A673 (cell line): Measurements from ENCODE around the gene RFC1. TPM values are rescaled to one million over a fixed set of nuclear protein-coding genes. Genes with fewer than 3 reads are reported as not detected.

ENCODE experiments used
- BruUV-seq: library from RNA; stranded (reverse); fragments of 400-500 nt; replicated peaks from 2 replicates; lab custom pipeline; 2021; lab: Mats Ljungman, UMichigan
- CTCF ChIA-PET: fragments of 300-600 bp; sonication (Branson Sonifier 250); formaldehyde crosslinking; loops from one replicate; lab custom pipeline; 2022; ENCODE audit warnings: antibody characterized with exemption; lab: Charles Lee
- POLR2A ChIA-PET: fragments of 300-600 bp; sonication (Branson Sonifier 250); formaldehyde crosslinking; loops from one replicate; lab custom pipeline; 2022; ENCODE audit warnings: antibody characterized with exemption; ENCODE audit not compliant: low non-redundant PET; lab: Charles Lee
- DNase-seq: peaks from one replicate; pipeline ENCODE4 v3.0.0-alpha.2; 2015; ENCODE audit warnings: low spot score
- H3K27ac ChIP-seq: fragments of 200-600 bp; sonication (generic); 2 replicates; pipeline ENCODE4 v1.5.1; 2016; ENCODE audit warnings: mixed run types, low read depth, mild to moderate bottlenecking, mixed read lengths, antibody characterized with exemption, low read length; ENCODE audit not compliant: poor library complexity, severe bottlenecking
- H3K27me3 ChIP-seq: fragments of 200-600 bp; sonication (generic); replicated peaks from 2 replicates; pipeline ENCODE4 v1.6.1; 2017; ENCODE audit warnings: mixed run types, low read depth, mild to moderate bottlenecking, mixed read lengths, antibody characterized with exemption, low read length; ENCODE audit not compliant: insufficient read depth, poor library complexity
- H3K36me3 ChIP-seq: fragments of 200-600 bp; sonication (generic); 2 replicates; pipeline ENCODE4 v1.6.1; 2016; ENCODE audit warnings: mixed run types, mild to moderate bottlenecking, mixed read lengths, antibody characterized with exemption, low read length; ENCODE audit not compliant: insufficient read depth, poor library complexity, severe bottlenecking
- H3K4me1 ChIP-seq: fragments of 200-600 bp; sonication (generic); 2 replicates; pipeline ENCODE4 v1.6.1; 2017; ENCODE audit warnings: mixed run types, mild to moderate bottlenecking, mixed read lengths, antibody characterized with exemption, low read length; ENCODE audit not compliant: insufficient read depth, poor library complexity, severe bottlenecking
- H3K4me3 ChIP-seq: fragments of 200-600 bp; sonication (generic); 2 replicates; pipeline ENCODE4 v1.5.1; 2016; ENCODE audit warnings: low read depth, mixed run types, mild to moderate bottlenecking, mixed read lengths, low read length; ENCODE audit not compliant: poor library complexity, severe bottlenecking
- H3K9me3 ChIP-seq: fragments of 200-600 bp; sonication (generic); 2 replicates; pipeline ENCODE4 v1.6.1; 2016; ENCODE audit warnings: mixed run types, low read depth, mild to moderate bottlenecking, mixed read lengths, antibody characterized with exemption, low read length; ENCODE audit not compliant: poor library complexity, severe bottlenecking
- EZH2 ChIP-seq: fragments of 200-600 bp; sonication (generic); IDR thresholded peaks from 2 replicates; pipeline ENCODE4 v1.6.1; 2017; ENCODE audit warnings: borderline replicate concordance, low read depth, mild to moderate bottlenecking, mixed read lengths, antibody characterized with exemption, low read length; ENCODE audit not compliant: poor library complexity, severe bottlenecking
- intact Hi-C: fragments of 100-400 bp; cut with micrococcal nuclease; formaldehyde crosslinking; loops from one replicate; pipeline ENCODE4 v1.10.0; 2022; ENCODE audit not compliant: unreplicated experiment
- microRNA-seq: library from miRNA; unstranded; fragments of <30 nt; microRNA quantifications from one replicate; pipeline ENCODE4 v1.2.0, GENCODE V29; 2021
- total RNA-seq: library from RNA; stranded (reverse); gene quantifications from 2 replicates; pipeline ENCODE4 v1.2.3, GENCODE V29; 2021
- TF ChIP-seq, protein P1 (sequence below): fragments of 300-800, 200-600 bp; sonication (generic); conservative IDR thresholded peaks from 2 replicates; pipeline ENCODE4 v1.5.1; 2017; ENCODE audit warnings: low read depth, mild to moderate bottlenecking, antibody characterized with exemption, low read length, moderate library complexity, mixed read lengths

RFC1 gene
- total RNA-seq, 1 experiment from 2014 or later: 71.8 TPM

DNA sequence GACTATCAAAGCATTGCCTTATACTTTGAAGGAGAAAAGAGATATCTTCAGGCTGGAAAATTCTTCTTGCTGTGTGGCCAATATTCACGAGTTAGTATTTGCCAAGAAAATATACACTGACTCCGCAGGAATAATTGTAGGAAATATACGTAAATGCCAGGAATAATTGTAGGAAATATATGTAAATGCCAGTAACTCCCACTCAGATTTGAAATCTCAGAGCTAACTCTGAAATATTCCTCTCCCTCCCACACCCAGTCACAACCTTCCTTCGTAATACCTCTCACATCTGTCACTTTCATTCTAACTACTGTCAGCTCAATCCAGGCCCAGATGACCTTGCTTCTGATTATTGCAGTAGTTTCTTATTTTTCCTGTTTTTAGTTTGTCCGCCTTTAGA is 110.3 kb downstream of the RFC1 start:
- TF ChIP-seq EZH2: no peak
- TF ChIP-seq, protein P1, sequence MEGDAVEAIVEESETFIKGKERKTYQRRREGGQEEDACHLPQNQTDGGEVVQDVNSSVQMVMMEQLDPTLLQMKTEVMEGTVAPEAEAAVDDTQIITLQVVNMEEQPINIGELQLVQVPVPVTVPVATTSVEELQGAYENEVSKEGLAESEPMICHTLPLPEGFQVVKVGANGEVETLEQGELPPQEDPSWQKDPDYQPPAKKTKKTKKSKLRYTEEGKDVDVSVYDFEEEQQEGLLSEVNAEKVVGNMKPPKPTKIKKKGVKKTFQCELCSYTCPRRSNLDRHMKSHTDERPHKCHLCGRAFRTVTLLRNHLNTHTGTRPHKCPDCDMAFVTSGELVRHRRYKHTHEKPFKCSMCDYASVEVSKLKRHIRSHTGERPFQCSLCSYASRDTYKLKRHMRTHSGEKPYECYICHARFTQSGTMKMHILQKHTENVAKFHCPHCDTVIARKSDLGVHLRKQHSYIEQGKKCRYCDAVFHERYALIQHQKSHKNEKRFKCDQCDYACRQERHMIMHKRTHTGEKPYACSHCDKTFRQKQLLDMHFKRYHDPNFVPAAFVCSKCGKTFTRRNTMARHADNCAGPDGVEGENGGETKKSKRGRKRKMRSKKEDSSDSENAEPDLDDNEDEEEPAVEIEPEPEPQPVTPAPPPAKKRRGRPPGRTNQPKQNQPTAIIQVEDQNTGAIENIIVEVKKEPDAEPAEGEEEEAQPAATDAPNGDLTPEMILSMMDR: no peak
- CTCF ChIA-PET: no interaction called here
- Histone ChIP-seq H3K27ac (no peak overlapping the region), H3K27me3 (no peaks in the 10 kb centered on the region), H3K4me3 (no peak overlapping the region), H3K9me3 (no peaks in the 10 kb centered on the region), H3K4me1 (no peaks in the 10 kb centered on the region), H3K36me3 (no peaks in the 10 kb centered on the region)
- POLR2A ChIA-PET: no interaction called here
- intact Hi-C loops: no loop called here
- no TSS peak for BruUV-seq
- peak; percentile 4 for DNase-seq

DNA sequence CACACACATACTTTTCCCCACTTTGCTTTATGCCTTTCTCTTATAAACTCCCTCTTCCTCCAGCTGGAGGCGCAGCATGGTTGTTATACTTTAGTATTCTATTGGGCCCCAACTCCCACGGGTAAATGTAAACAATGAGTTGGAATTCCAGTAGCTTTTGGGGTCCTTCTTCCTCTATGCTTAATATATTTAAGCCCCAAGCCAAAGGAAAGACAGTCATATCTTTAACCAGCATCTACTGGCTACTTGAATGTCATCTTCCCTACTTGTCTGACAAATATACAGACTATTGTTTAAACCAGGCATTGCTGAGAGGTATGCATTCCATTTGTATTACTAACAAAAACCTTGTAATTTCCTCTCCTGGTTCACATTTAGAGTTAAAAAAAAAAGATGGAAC is 110.9 kb downstream of the RFC1 start:
- DNase-seq: peak; percentile 30
- no TSS peak for BruUV-seq
- no peak overlapping the region for H3K27ac ChIP-seq
- no peaks in the 10 kb centered on the region for H3K27me3 ChIP-seq
- H3K9me3 ChIP-seq: no peaks in the 10 kb centered on the region
- H3K36me3 ChIP-seq: no peaks in the 10 kb centered on the region
- intact Hi-C loops: no loop called here
- no peaks in the 10 kb centered on the region for H3K4me1 ChIP-seq
- ChIA-PET CTCF (no interaction called here), POLR2A (no interaction called here)
- H3K4me3 ChIP-seq: no peak overlapping the region
- TF ChIP-seq, protein P1: peak; percentile 40
- no peak for TF ChIP-seq EZH2

DNA sequence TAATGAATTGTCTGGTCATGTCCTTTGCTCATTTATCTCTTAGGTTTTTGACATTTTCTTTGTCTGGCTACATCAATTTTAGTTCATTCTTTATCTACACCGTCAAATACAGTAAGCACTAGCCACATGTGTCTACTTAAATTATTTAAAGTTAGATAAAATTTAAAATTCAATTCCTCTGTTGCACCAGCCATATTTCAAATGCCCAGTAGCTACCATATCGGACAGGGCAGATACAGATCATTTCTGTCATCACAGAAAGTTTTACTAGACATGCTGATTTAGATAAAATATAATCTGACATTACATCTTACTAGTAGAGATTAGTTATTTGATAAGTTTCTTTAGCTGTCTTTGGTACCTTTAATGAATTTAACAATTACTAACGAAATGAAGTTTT is 122.7 kb downstream of the RFC1 start:
- Histone ChIP-seq H3K27ac (no peak overlapping the region), H3K27me3 (no peaks in the 10 kb centered on the region), H3K4me1 (no peaks in the 10 kb centered on the region), H3K36me3 (no peaks in the 10 kb centered on the region), H3K4me3 (no peak overlapping the region), H3K9me3 (no peaks in the 10 kb centered on the region)
- POLR2A ChIA-PET: no interaction called here
- BruUV-seq: no TSS peak
- CTCF ChIA-PET: no interaction called here
- no peak for TF ChIP-seq EZH2
- TF ChIP-seq, protein P1: no peak
- no peak for DNase-seq
- intact Hi-C loops: no loop called here

Small RNA genes lying within 50 kb of the gene (microRNA-seq; reads per million reads assigned to microRNA genes)
- gene MIR5591: not detected

Other genes with a start within 250 kb of the RFC1 start
- gene WDR19, start 183.8 kb downstream of the RFC1 start, total RNA-seq: 33.7 and 34.8 TPM in 2 replicates
- not detected in 2 replicates for gene KLB, start 40.6 kb upstream of the RFC1 start, total RNA-seq
- gene RPL9, start 92.6 kb upstream of the RFC1 start, total RNA-seq: 907 and 971 TPM in 2 replicates
- gene LIAS, start 92.7 kb upstream of the RFC1 start, total RNA-seq: 17.6 and 19.1 TPM in 2 replicates
- 52.5 and 62.1 TPM in 2 replicates for gene UGDH, start 161.1 kb upstream of the RFC1 start, total RNA-seq